Fibroblast of mammary gland (primary cell): ENCODE results near the gene PPFIA2.

Source experiments
- DNase-seq: peaks from one replicate; pipeline ENCODE4 v3.0.0-alpha.2; 2010; ENCODE audit warnings: low read depth
- H3K4me3 ChIP-seq: 2 replicates; pipeline ENCODE4 v1.5.1; 2011; ENCODE audit warnings: low read depth, mild to moderate bottlenecking, low read length, moderate library complexity; ENCODE audit not compliant: control insufficient read depth
- CTCF ChIP-seq: conservative IDR thresholded peaks from 2 replicates; pipeline ENCODE4 v1.5.1; 2011; ENCODE audit warnings: low read depth, low read length, inconsistent platforms; ENCODE audit not compliant: control insufficient read depth, insufficient read depth

PPFIA2 gene

GRCh38 chr12:81759190-81760051, at the start of gene PPFIA2:
Gene PPFIA2, minus strand, starts transcription at chr12:81759350.
- peak; percentile 58 for DNase-seq
- no peak for TF ChIP-seq CTCF
- H3K4me3 ChIP-seq = peak within 1 kb of the TSS; percentile 64

GRCh38 chr12:81800298-81801148, 41.4 kb upstream of the PPFIA2 start:
- no peak overlapping the region for H3K4me3 ChIP-seq
- no peak for TF ChIP-seq CTCF
- peak; percentile 71 for DNase-seq

- no peak overlapping the region for H3K4me3 ChIP-seq
- DNase-seq = no peak
- TF ChIP-seq CTCF = no peak
These were observed 39.1 kb upstream of the PPFIA2 start for GRCh38 chr12:81798294-81798693.

GRCh38 chr12:81797100-81797499, 38.0 kb upstream of the PPFIA2 start:
- TF ChIP-seq CTCF = peak; percentile 56
- no peak overlapping the region for H3K4me3 ChIP-seq
- DNase-seq = peak; percentile 34

GRCh38 chr12:81792666-81793065, 33.5 kb upstream of the PPFIA2 start:
- no peak overlapping the region for H3K4me3 ChIP-seq
- no peak for DNase-seq
- TF ChIP-seq CTCF = no peak

- H3K4me3 ChIP-seq = no peak overlapping the region
- no peak for DNase-seq
- TF ChIP-seq CTCF = no peak
These were observed 20.1 kb upstream of the PPFIA2 start for GRCh38 chr12:81779216-81779615.
